ENCODE results near the gene CCRL2.

GRCh38 chr3:46447228-46447985, 40.3 kb downstream of the CCRL2 start:
- TF ChIP-seq CTCF (IDR thresholded peaks at IDR 0.05) (no peak), POLR2A (IDR thresholded peaks at IDR 0.05) (no peak)
